NCI-H1417 (cell line): ENCODE results near the gene TFCP2.
A peak's percentile ranks its signal among the peaks of the same experiment; 100 is the strongest.

Experiments
- DNase-seq, 3 experiments: peaks; one replicate each; lab custom pipeline; 2025; lab: John Stamatoyannopoulos, UW

TFCP2 gene

DNA sequence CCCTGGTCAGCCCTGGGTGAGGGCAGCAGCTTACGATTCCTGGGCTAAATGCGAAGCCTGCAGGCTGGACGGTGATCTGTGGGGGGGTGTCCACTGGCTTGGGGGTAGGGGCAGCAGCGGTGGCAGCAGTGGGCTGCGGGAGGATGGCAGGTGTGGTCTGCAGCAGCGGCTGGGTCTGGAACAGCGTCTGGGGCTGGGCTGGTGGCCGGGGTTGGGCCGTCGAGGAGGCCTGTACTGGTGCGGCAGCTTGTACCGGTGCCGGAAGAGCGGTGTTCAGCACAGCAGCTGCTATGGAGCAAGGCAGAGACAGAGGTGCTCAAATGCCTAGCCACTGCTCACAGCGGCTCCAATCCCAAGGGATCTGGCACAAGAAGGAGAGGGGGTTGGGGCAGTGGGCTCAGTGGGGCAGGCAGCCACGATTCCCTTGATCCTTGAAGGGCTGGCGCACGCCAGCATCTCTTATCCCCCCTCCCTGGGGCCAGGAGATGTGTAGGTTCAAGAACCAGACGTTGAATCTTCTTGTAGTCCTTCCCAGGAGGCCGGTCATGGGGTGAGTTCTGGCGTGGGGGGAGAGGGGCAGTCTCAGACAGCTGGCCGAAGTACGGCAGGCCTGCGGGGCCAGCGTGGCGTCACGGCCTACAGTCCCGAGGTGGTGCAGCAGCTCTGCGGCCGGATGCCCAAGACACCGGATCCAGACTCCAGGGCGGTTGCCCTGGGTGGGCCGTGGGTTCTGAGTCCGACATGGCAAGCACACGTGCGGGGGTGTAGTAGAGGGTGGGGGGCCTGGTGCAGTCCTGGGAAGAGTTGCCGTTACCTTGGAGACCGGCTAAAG lies 25.0 kb upstream of the TFCP2 start:
- DNase-seq, result no peak

GRCh38 chr12:51196547-51196946 lies 23.6 kb upstream of the TFCP2 start:
- DNase-seq, result no peak

DNA sequence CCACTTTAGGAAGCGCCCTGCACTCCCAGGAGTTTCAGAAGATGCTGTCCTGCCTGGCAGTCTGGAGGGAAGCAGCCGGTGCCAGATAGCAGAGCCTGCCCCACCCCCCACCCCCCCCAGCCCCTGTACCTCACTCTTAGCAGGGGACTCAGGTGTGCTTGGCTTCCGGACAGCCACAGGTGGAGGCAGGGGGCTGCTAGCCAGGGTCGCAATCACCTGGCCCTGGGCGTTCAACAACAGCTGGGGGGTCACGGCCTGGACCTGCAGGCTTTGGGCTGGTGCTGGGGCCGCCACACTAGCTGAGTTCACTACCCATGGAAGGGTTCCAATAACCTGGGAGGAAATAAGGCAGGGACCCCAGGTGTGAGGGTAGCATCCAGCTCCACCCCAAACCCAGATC lies 22.9 kb upstream of the TFCP2 start:
- DNase-seq, result no peak

DNA sequence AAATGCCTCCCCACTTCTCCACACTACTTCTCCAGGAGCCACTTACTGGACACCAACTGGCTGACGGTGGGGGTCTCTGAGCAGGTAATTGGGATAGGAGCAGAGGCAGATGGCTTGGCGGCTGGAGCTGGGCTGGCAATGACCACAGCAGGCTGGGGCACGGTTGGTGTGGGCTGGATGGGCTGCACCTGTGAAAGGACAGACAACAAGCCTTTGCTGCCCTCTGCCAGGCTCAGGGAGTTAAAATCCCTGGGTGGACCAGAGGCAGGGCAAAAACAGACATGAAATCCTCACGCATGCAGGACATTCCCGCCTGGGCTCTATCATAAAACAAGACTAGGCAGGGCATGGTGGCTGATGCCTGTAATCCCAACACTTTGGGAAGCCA lies 19.3 kb upstream of the TFCP2 start:
- no peak for DNase-seq

GRCh38 chr12:51191516-51192283 lies 18.8 kb upstream of the TFCP2 start:
- no peak for DNase-seq

DNA sequence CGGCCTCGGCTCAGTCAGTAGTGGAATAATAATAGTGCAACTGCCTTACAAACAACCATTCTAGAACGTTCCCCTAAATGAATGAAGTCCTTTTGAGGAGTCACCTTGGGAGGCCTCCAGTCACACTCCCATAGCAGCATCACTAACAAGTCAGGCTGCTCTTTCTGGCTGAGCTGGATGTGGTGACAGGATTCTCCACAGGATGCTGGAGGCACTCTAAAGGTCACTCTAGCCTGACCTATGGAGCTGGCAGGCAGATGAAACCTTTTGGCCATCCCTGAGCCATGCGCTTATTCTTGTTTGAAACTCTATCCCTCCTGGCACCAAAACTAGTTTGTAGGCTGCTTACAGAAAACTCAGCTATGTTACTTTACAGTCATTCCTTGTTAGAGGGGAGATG lies 17.9 kb upstream of the TFCP2 start:
- DNase-seq, result no peak

DNA sequence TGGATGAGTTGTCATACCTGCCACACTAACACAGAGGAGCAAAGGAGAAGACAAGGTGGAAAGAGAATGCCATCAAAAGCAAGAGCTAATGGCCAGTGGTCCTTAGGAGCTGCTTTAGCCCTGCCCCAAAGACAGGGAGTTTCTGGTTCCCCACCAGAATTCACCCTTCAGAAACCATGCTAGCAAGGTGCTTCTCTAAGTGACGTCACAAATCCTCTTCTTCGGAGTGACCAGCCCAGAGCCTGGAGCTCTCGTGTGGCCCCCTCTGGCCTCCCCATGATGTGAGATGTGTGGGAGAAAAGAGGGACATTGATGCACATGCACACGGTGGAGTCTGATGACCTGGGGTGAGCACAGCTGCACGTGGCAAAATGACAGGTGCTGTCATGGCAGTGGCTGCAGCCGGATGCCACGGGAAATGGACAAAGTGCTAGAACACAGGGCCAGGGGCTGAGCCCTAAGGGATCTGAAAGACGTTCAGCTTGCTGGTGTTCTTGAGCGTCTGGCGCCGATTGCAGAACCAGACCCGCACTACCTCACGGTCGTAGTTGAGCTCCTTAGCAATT lies 16.9 kb upstream of the TFCP2 start:
- no peak for DNase-seq

- DNase-seq, result no peak
Measured at GRCh38 chr12:51188359-51189051, 15.6 kb upstream of the TFCP2 start.

GRCh38 chr12:51187370-51187987 lies 14.5 kb upstream of the TFCP2 start:
- no peak for DNase-seq

- DNase-seq, result no peak
Measured at GRCh38 chr12:51186465-51187085, 13.6 kb upstream of the TFCP2 start.

GRCh38 chr12:51185171-51185717 lies 12.3 kb upstream of the TFCP2 start:
- DNase-seq, result no peak

- peak in 2 of 3 experiments; percentile 20 to 45 for DNase-seq
Measured at GRCh38 chr12:51183816-51184215, 10.9 kb upstream of the TFCP2 start.

GRCh38 chr12:51183349-51183748 lies 10.4 kb upstream of the TFCP2 start:
- DNase-seq, result no peak

GRCh38 chr12:51181558-51181957 lies 8.6 kb upstream of the TFCP2 start:
- DNase-seq, result no peak

DNA sequence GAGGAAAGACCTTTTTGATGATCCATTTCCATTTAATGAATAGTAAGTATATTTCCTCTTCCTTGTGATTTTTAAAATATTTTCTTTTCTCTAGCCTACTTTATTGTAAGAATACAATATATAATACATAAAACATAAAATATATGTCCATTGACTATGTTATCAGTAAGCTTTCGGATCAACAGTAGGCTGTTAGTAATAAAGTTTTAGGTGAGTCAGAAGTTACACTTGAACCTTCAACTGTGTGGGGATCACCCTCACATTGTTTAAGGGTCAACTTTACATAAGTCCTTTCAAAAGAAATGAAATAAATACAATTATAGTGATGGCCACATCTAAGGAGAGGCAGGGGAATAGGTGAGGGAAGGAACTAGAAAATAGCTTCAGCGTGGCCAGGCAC lies 5.0 kb upstream of the TFCP2 start:
- DNase-seq, result no peak

- no peak for DNase-seq
Measured at GRCh38 chr12:51174501-51174900, 1.6 kb upstream of the TFCP2 start.

DNA sequence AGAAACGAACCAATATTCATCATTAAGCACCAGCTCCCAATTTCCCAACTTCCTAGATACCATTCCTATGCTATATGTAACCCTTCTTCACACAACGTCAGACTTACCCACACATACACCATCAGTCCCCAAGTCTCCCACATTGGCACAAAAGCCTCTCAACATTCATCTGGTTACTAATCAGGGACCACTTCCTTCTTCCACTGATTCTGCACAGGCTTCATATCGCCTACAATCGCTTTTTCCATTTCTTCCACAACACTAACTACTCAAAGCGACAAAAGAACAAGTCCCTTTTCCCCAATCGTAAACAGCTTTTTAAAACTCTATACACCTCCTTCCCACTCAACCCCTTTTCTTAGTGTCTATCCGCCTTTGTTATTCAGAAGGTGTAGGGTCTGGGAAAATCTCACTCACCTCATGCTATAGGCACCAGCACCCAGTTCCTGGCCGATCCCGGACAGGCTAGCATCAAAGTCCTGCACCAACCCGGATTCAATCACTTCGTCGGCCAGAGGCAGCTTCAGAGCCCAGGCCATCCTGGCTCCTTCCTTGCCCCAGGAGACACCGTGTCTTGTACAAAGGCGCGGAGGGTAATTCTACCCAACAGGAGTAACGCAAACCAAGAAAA lies 936 bp downstream of the TFCP2 start:
- peak in 2 of 3 experiments; percentile 37 to 74 for DNase-seq

DNA sequence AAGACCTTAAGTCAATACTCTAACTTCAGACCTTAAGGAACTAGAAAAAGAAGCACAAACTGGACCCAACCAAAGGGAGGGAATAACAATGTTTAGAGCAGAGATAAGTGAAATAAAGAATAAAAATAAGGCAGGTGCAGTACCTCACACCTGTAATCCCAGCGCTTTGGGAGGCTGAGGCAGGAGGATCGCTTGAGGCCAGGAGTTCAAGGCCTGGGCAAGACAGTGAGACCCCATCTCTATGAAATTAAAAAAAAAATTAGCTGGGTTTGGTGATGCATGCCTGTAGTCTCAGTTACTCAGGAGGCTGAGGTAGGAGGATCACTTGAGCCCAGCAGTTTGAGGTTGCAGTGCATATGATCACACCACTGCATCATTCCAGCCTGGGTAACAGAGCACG lies 9.1 kb downstream of the TFCP2 start:
- no peak for DNase-seq

DNA sequence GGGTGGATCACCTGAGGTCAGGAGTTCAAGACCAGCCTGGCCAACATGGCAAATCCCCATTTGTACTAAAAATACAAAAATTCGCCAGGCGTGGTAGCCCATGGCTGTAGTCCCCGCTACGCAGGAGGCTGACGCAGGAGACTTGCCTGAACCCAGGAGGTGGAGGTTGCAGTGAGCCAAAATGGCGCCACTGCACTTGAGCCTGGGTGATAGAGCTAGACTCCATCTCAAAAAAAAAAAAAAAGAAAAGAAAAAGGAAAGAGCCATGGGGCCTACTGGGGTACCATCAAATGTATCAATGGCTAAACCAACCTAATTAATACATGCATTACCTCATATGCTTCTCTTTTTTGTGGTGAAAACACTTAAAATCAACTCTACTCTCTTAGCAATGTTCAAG lies 10.7 kb downstream of the TFCP2 start:
- no peak for DNase-seq

DNA sequence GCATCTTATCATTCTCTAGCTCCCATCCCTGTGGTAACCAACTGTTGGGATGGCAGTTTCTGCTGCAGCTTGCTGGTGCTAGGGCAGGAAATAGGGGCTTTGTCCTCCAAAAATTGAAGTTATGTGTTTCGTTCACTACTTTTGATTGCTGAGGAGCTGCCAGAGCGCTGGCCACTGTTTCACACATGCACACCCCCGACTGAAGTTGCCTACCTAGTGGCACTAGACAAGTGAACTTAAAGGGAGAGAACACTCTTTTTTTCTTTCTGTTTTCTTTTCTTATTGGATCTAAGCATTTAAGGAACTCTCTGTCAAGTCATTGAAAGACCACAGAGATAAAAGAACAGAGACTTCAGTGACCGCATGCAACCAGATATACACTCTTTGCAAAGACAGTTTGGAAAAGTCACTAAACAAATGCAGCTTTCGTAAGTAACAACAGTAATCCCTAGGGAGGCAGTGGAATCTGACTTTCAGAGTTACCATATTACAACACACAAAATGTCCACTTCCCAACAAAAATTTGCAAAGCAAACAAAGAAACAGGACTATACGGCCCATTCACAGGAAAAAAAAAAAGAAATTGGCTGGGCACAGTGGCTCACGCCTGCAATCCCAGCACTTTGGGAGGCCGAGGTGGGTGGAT lies 12.0 kb downstream of the TFCP2 start:
- DNase-seq, result no peak
